CD14-positive monocyte (primary cell): Measurements from ENCODE around the gene PLK5. TPM values are rescaled to one million over a fixed set of nuclear protein-coding genes. Genes with fewer than 3 reads are reported as not detected.

Experiments
- DNase-seq, 3 donors: peaks; one replicate each; pipeline ENCODE4 v3.0.0-alpha.2; 2011 to 2022
- H2AFZ ChIP-seq: 2 replicates; pipeline ENCODE4 v1.6.0; 2012; ENCODE audit warnings: mild to moderate bottlenecking, low read depth, low read length, inconsistent platforms; ENCODE audit not compliant: insufficient read depth, poor library complexity, severe bottlenecking
- H3K27ac ChIP-seq, 2 donors: 1 replicate in 1 of 2; 2 replicates in 1 of 2; pipeline ENCODE4 v1.5.1; 2012 to 2013; ENCODE audit warnings: low read length in 2 of 2, control low read depth in 1 of 2, inconsistent platforms in 1 of 2, low read depth in 1 of 2, mild to moderate bottlenecking in 1 of 2
- H3K27me3 ChIP-seq, 2 donors: one replicate each; pipeline versions ENCODE4 v1.6.0 to v1.6.1; 2011 to 2013; ENCODE audit warnings: low read length in 2 of 2; ENCODE audit not compliant: control insufficient read depth in 2 of 2, insufficient read depth in 2 of 2
- H3K36me3 ChIP-seq, 2 donors: replicated peaks in 1 of 2; 1 replicate in 1 of 2; 2 replicates in 1 of 2; pipeline versions ENCODE4 v1.5.1 to v1.6.1; 2012 to 2013; ENCODE audit warnings: low read length in 2 of 2, control low read depth in 1 of 2, inconsistent platforms in 1 of 2, mild to moderate bottlenecking in 1 of 2; ENCODE audit not compliant: insufficient read depth in 2 of 2, control insufficient read depth in 1 of 2
- H3K4me1 ChIP-seq, 2 donors: 1 replicate in 1 of 2; 2 replicates in 1 of 2; pipeline versions ENCODE4 v1.5.1 to v1.6.1; 2012 to 2013; ENCODE audit warnings: low read length in 2 of 2, control low read depth in 1 of 2, inconsistent platforms in 1 of 2, mild to moderate bottlenecking in 1 of 2, moderate library complexity in 1 of 2; ENCODE audit not compliant: insufficient read depth in 2 of 2, control insufficient read depth in 1 of 2
- H3K4me2 ChIP-seq: replicated peaks from 2 replicates; pipeline ENCODE3; 2012; ENCODE audit warnings: low read length, moderate library complexity, mild to moderate bottlenecking; ENCODE audit not compliant: poor library complexity, severe bottlenecking; ENCODE audit errors: extremely low read depth
- H3K4me3 ChIP-seq, 3 experiments: fragments of 200-600 bp in 1 of 3; sonication (generic) in 1 of 3; replicated peaks in 1 of 3; 1 replicate in 2 of 3; 2 replicates in 1 of 3; pipeline ENCODE4 v1.5.1; 2011 to 2013; ENCODE audit warnings: low read length in 3 of 3, mild to moderate bottlenecking in 3 of 3, control low read depth in 2 of 3, low read depth in 2 of 3, inconsistent platforms in 1 of 3, moderate library complexity in 1 of 3
- H3K79me2 ChIP-seq: 2 replicates; pipeline ENCODE4 v1.6.0; 2012; ENCODE audit warnings: mild to moderate bottlenecking, control low read depth, inconsistent platforms, low read length, moderate library complexity; ENCODE audit not compliant: insufficient read depth
- H3K9ac ChIP-seq: 2 replicates; pipeline ENCODE4 v1.6.0; 2017; ENCODE audit warnings: low read length, mild to moderate bottlenecking; ENCODE audit not compliant: insufficient read depth, poor library complexity, severe bottlenecking
- H3K9me3 ChIP-seq, 2 donors: replicated peaks in 1 of 2; 1 replicate in 1 of 2; 2 replicates in 1 of 2; pipeline versions ENCODE4 v1.5.1 to v1.6.1; 2012 to 2013; ENCODE audit warnings: low read length in 2 of 2, control low read depth in 1 of 2; ENCODE audit not compliant: control insufficient read depth in 1 of 2, insufficient read depth in 1 of 2
- H4K20me1 ChIP-seq: 2 replicates; pipeline ENCODE4 v1.6.0; 2012; ENCODE audit warnings: mild to moderate bottlenecking, low read length, control low read depth, moderate library complexity; ENCODE audit not compliant: insufficient read depth
- H3K27ac Mint-ChIP-seq, 7 donors: one replicate each; pipeline ENCODE4 v1.8.0; 2020; ENCODE audit warnings: mild to moderate bottlenecking in 7 of 7, mixed read lengths in 7 of 7, moderate library complexity in 6 of 7, inconsistent platforms in 2 of 7
- H3K27me3 Mint-ChIP-seq, 3 donors: one replicate each; pipeline ENCODE4 v1.8.0; 2021 to 2022; ENCODE audit warnings: low read depth in 3 of 3, mild to moderate bottlenecking in 3 of 3, mixed read lengths in 3 of 3, moderate library complexity in 3 of 3, inconsistent platforms in 1 of 3
- H3K36me3 Mint-ChIP-seq, 2 donors: one replicate each; pipeline ENCODE4 v1.8.0; 2020; ENCODE audit warnings: mixed read lengths in 2 of 2, inconsistent platforms in 1 of 2, mild to moderate bottlenecking in 1 of 2
- H3K4me1 Mint-ChIP-seq: one replicate; pipeline ENCODE4 v1.8.0; 2020; ENCODE audit warnings: mild to moderate bottlenecking, mixed read lengths
- H3K4me3 Mint-ChIP-seq, 2 donors: one replicate each; pipeline ENCODE4 v1.8.0; 2020; ENCODE audit warnings: mild to moderate bottlenecking in 2 of 2, mixed read lengths in 2 of 2, moderate library complexity in 1 of 2
- H3K9me3 Mint-ChIP-seq, 7 donors: one replicate each; pipeline ENCODE4 v1.8.0; 2020 to 2022; ENCODE audit warnings: mixed read lengths in 7 of 7, mild to moderate bottlenecking in 6 of 7, moderate library complexity in 6 of 7, inconsistent platforms in 2 of 7
- CTCF ChIP-seq: fragments of 200-600 bp; IDR thresholded peaks from one replicate; pipeline ENCODE4 v1.8.0; 2022; ENCODE audit warnings: antibody characterized with exemption, mild to moderate bottlenecking
- WGBS: methylation state at CpG from one replicate; pipeline ENCODE4 v1.1.5; 2013; ENCODE audit warnings: missing lambda C conversion rate; ENCODE audit not compliant: insufficient coverage; 5-methylcytosine and 5-hydroxymethylcytosine counted together
- intact Hi-C, 2 donors: fragments of 100-400 bp; cut with micrococcal nuclease; formaldehyde crosslinking; loops; one replicate each; pipeline versions ENCODE4 v1.15.0 to v1.15.1; 2023
- polyA plus RNA-seq, 3 donors: library from polyadenylated mRNA; depleted of rRNA in 1 of 3; unstranded in 2 of 3; stranded (reverse) in 1 of 3; fragments of 300-500 nt in 2 of 3; fragments of >200 nt in 1 of 3; fragmentation: Illumina TruSeq in 2 of 3; gene quantifications; 1 replicate in 2 of 3; 2 replicates in 1 of 3; pipeline ENCODE4 v1.2.3, GENCODE V29; 2012 to 2021

The PLK5 gene
- polyA plus RNA-seq, 3 donors = not detected

- Mint-ChIP-seq H3K27me3 (peaks cover 6 to 8% (median 7%) of the 10 kb centered on the region in 3 donors), H3K9me3 (peaks cover 0 to 9% (median 0%) of the 10 kb centered on the region in 7 donors), H3K36me3 (no peaks in the 10 kb centered on the region), H3K4me3 (no peak overlapping the region), H3K27ac (no peak overlapping the region), H3K4me1 (no peaks in the 10 kb centered on the region)
- H3K4me1 ChIP-seq = no peaks in the 10 kb centered on the region
- H3K9me3 ChIP-seq = no peaks in the 10 kb centered on the region
- no peaks in the 10 kb centered on the region for H3K36me3 ChIP-seq
- no peaks in the 10 kb centered on the region for H4K20me1 ChIP-seq
- 98% methylated on average over 7 of the region's 24 CpGs for WGBS
- no peak for TF ChIP-seq CTCF
- no peaks in the 10 kb centered on the region for H3K27me3 ChIP-seq
- H3K4me2 ChIP-seq = no peak overlapping the region
- H3K4me3 ChIP-seq = no peak overlapping the region
- H3K27ac ChIP-seq = no peak overlapping the region
- intact Hi-C loops = no loop called here
- H3K9ac ChIP-seq = no peak overlapping the region
- no peaks in the 10 kb centered on the region for H3K79me2 ChIP-seq
- no peak overlapping the region for H2AFZ ChIP-seq
- no peak for DNase-seq
Observed at GRCh38 chr19:1554968-1555367, 31.1 kb downstream of the PLK5 start.

- Mint-ChIP-seq H3K27ac (no peak overlapping the region), H3K36me3 (no peaks in the 10 kb centered on the region), H3K9me3 (peaks cover 0 to 9% (median 0%) of the 10 kb centered on the region in 7 donors), H3K27me3 (peaks cover 5 to 9% (median 6%) of the 10 kb centered on the region in 3 donors), H3K4me1 (no peaks in the 10 kb centered on the region), H3K4me3 (no peak overlapping the region)
- DNase-seq = no peak
- Histone ChIP-seq H3K79me2 (no peaks in the 10 kb centered on the region), H3K36me3 (no peaks in the 10 kb centered on the region), H4K20me1 (no peaks in the 10 kb centered on the region), H3K9me3 (no peaks in the 10 kb centered on the region), H3K4me1 (no peaks in the 10 kb centered on the region), H3K27me3 (no peaks in the 10 kb centered on the region), H2AFZ (no peak overlapping the region), H3K4me2 (no peak overlapping the region), H3K27ac (no peak overlapping the region), H3K4me3 (no peak overlapping the region), H3K9ac (no peak overlapping the region)
- no peak for TF ChIP-seq CTCF
- WGBS = 98% methylated on average over 107 of the region's 121 CpGs
- intact Hi-C loops = no loop called here
Observed at GRCh38 chr19:1555487-1556389, 31.9 kb downstream of the PLK5 start.
